DMS153 treated with DMSO at 0.1 percent for 48 hours (cell line): Measurements from ENCODE around the gene ZKSCAN5.

Source experiments
- DNase-seq: peaks from one replicate; lab custom pipeline; 2025; ENCODE audit not compliant: unreplicated experiment; lab: John Stamatoyannopoulos, UW

ZKSCAN5 gene

GRCh38 chr7:99504603-99505323 lies at the start of gene ZKSCAN5:
ZKSCAN5 (plus strand) TSS chr7:99504662; CDS start chr7:99506045, 1,383 bp downstream.
- DNase-seq: peak; percentile 96

- DNase-seq: no peak
Observed at GRCh38 chr7:99455874-99456273, 48.6 kb upstream of the ZKSCAN5 start.

- DNase-seq: no peak
Observed at GRCh38 chr7:99456288-99456687, 48.2 kb upstream of the ZKSCAN5 start.

- no peak for DNase-seq
Observed at GRCh38 chr7:99457050-99457649, 47.3 kb upstream of the ZKSCAN5 start.

- no peak for DNase-seq
Observed at GRCh38 chr7:99457650-99458493, 46.6 kb upstream of the ZKSCAN5 start.

GRCh38 chr7:99459087-99459486 lies 45.4 kb upstream of the ZKSCAN5 start:
- DNase-seq: no peak

GRCh38 chr7:99460651-99461050 lies 43.8 kb upstream of the ZKSCAN5 start:
- no peak for DNase-seq

GRCh38 chr7:99461221-99461620 lies 43.2 kb upstream of the ZKSCAN5 start:
- DNase-seq: no peak

GRCh38 chr7:99465421-99465768 lies 39.1 kb upstream of the ZKSCAN5 start:
- DNase-seq: no peak

GRCh38 chr7:99468336-99468918 lies 36.0 kb upstream of the ZKSCAN5 start:
- DNase-seq: no peak

GRCh38 chr7:99469381-99470065 lies 34.9 kb upstream of the ZKSCAN5 start:
- no peak for DNase-seq

- peak; percentile 84 for DNase-seq
Observed at GRCh38 chr7:99472561-99473314, 31.7 kb upstream of the ZKSCAN5 start, which contains the start of gene ZNF789. ZNF789 (plus strand) TSS chr7:99472890; CDS start chr7:99476457, 3,567 bp downstream.

GRCh38 chr7:99473315-99473596 lies 31.2 kb upstream of the ZKSCAN5 start:
- no peak for DNase-seq

- DNase-seq: no peak
Observed at GRCh38 chr7:99476107-99476506, 28.4 kb upstream of the ZKSCAN5 start.

- no peak for DNase-seq
Observed at GRCh38 chr7:99478464-99479440, 25.7 kb upstream of the ZKSCAN5 start.

GRCh38 chr7:99485094-99485493 lies 19.4 kb upstream of the ZKSCAN5 start:
- no peak for DNase-seq

GRCh38 chr7:99489235-99489634 lies 15.2 kb upstream of the ZKSCAN5 start:
- DNase-seq: no peak

- no peak for DNase-seq
Observed at GRCh38 chr7:99490878-99491277, 13.6 kb upstream of the ZKSCAN5 start.

GRCh38 chr7:99493823-99494222 lies 10.6 kb upstream of the ZKSCAN5 start:
- DNase-seq: no peak
